HG03139 (cell line): ENCODE data around the gene PDIA5.
A peak's percentile ranks its signal among the peaks of the same experiment; 100 is the strongest.
"Not testable (repeated sequence)": the region's sequence is repeated elsewhere in the genome, so short reads cannot be mapped to it uniquely, and the experiment has no call there.

Source experiments
- ATAC-seq: cut with Tn5 transposase; IDR thresholded peaks from one replicate; pipeline ENCODE4 v1.9.1; 2021; ENCODE audit not compliant: unreplicated experiment

The PDIA5 gene

DNA sequence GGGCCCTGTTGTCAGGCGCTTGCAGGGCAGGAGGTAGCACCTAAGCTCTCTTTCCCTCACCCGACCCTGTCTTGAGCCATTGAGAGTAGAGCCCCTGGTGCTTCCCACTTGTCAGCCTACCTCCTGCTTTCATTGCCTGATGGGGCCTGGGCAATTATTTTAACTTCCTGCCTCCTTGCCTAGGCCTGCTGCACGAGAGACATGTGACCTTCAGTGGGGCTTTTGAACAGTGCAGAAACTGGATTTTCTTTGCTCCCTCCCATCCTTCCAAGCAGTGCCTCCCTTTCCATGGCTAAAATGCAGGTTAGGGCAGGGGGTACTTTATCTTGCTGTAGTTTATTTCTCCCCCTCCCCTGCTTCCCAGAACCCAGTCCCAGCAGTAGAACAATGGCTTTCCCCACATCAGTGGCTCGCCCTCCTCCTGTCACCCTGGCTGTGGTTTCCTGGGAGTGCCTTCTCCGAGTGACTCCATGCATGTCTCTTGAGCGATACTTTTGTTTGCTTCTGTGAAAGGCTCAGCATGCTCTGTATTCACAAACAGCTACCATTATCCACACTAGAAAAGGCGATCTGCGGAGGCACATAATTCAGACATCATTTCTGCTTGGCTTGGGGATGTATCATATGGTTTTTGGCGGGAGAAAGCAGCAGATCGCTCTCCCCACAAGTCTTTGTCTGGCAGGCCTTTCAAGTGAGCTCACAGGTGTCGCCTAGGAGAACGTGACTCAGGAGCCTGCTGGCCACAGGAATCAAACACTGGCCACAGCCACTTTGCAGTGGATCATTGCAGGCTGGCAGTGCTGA lies 24.1 kb downstream of the PDIA5 start:
- ATAC-seq, result no peak

DNA sequence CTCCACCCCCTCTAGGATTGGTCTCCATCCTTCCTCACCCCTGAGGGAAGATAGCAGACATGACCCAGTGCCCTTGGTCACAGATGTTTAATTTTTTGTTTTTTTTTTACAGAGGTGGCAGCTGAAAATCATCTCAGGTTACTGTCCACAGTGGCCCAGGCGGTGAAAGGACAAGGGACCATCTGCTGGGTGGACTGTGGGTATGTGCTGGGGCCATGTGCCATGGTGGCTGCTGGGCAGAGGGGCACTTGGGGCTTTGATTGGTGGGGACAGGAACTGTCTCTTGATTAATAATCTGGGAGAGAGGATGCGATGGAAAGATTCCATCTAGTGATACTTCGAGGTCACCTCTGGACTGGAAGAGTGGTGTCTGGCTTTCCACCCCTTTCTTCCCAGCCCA lies 25.4 kb downstream of the PDIA5 start:
- ATAC-seq, result no peak

DNA sequence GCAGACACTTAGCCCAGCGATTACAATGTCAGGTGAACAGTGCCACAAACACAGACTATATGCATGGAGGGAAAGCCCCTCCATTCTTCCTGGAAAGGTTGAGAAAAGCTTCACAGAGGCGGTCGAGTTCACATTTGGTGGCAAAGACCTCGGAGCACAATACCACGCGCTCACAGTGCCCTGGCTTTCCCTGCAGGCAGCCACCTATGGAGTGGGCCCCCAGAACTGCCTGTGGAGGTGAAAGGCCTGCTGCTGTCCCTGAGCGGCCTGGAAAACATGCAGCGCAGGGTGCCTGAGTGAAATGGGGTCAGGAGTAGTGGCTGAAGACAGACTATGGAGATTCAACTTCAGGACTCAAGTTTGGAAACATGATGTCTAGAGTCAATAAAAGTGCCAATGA lies 26.9 kb downstream of the PDIA5 start:
- ATAC-seq, result no peak

DNA sequence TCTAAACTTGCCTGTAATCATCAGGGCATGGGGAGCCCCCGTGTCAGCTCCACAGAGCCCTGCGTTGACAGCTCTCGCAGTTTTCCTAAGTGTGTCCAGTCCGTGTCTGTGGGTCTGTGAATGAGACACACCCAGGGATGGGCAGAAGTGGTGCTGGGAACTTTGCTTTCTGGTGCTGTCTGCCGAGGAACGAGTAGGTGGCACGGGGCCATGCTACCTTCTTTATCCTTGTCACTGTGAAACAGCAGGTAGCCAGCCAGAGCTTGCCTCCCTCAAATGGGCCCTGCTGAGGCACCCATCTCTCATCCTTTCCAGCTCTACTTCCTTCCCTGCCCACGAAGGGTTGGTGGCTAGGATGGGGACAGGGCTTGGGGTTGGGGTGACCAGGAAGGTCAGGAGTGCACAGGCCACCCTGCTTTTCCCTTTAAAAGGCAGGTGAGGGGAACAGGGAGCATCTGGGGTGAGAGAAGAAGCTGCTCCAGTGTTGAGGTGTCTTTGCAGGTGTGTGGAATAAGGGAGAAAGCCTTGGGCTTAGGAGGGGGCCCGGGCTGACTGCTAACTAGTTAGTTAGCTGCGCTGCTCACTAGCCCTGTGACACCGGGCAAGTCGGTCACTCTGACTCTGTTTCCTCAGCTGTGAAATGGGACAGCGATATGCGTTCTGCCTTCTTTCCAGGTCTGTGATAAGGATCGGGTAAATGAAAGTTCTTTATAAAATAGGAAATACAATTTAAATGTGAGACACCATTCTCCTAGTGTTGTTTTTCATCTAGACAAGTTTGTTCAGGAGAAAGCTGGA lies 27.9 kb downstream of the PDIA5 start:
- no peak for ATAC-seq

DNA sequence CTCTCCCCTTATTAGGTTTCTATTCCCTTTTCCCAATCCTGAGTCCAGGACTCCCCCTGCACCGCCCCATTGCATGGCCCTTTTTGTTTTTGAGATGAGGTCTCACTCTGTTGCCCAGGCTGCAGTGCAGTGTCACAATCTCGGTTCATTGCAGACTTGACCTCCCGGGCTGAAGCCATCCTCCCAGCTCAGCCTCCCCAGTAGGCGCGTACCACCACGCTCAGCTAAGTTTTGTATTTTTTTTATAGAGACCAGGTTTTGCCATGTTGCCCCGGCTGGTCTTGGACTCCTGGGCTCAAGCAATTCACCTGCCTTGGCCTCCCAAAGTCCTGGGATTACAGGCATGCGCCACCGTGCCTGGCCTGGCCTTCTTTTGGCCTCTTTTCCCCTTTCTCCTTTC lies 29.3 kb downstream of the PDIA5 start:
- no peak for ATAC-seq

DNA sequence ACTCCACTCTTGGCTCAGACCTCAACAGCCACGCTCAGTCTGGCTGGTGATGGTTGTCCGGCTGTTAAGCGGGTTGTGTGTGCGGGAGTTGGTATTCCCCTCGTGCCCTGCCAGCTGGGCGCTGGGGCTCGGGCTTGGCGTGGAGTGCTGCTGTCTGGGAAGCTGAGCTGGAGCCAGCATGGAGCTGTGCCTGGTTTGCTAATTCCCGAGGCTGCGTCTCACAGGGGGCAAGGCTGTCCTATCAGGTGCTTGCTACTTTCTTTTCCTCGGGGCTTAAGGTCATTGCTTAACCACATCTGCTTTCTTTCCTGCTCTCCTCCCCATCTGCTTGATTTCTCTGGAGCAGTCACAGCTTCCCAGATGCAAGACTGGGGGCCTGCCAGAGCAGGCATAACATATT lies 29.9 kb downstream of the PDIA5 start:
- no peak for ATAC-seq

DNA sequence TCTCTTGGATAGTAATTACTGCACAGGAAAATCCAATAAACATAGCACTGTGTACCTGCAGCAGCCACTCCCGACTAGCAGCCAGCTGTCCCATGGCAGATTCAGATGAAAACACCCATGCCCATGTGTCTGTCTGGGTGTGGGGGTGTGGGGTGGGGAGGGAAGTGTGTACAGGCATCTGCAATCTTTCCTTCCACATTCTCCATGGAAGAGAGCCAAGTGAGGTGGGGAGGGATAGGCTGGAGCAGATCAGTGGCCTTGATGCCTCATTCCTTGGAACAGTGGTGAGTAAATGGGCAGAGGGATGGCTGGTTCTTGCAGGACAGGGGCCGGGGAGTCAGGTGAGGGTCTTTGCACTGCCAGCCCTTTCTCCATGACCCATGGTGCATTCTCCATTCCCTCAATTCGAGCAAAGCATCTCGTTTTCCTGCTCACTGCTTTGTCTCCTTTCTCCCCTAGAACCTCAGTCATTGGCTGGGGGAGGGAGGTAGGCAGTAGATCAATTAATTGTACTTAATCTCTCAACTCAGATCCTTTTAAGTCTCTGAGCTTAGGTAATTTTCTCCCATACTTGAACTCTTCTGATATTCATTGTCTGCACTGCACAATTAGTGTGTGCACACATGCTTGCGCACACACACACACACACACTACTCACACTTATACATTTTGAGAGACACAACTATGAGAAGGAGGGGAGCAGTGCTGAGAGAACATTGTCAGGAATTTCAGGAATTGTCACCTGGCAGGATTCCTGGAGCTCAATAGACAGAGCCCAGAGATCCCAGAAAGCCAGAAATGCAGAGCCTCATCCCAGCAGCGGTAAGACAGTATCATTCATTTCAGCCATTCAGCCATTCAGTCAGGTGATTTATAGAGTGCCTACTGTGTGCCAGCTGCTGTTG lies 31.9 kb downstream of the PDIA5 start:
- no peak for ATAC-seq

DNA sequence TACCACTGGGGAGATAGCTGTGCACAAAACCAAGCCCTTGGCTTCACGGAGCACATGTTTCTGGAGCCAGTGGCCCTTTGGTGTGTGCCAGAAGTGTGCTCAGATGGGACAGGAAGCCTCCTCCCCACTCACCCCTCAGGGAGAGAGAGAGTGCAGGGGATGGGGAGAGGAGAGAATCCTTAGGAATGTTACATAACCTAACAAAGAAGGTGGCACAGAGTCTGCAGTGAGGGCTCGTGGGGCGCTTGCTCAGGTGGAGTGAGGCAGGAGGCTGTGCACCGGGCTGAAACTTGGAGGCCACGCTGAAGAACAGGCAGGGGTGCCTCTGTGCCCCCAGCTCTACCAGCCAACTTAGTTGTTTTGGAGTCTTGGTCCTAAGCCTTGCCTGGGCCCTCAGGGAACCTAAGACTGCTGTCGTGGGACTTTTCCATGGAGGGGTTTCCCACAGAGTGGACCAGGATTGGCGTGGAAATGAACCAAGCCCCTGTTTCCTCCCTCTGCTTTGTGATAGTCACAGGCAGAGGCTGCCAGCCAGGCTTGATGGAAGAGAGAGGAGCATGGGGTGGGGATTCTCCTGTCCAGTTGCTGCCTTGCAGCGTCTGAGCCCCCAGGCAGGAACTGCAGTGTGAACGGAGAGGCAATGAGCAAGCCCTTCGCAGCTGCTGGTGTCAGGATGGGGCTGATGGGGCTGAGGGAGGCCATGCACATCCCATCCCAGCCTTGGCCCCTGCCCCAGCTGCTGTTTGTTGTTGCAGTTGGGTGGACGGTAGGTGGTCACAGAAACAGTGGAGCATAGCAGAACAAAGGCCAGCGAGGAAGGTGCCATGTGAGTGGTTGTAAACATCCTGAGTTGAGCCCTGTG lies 32.7 kb downstream of the PDIA5 start:
- no peak for ATAC-seq

DNA sequence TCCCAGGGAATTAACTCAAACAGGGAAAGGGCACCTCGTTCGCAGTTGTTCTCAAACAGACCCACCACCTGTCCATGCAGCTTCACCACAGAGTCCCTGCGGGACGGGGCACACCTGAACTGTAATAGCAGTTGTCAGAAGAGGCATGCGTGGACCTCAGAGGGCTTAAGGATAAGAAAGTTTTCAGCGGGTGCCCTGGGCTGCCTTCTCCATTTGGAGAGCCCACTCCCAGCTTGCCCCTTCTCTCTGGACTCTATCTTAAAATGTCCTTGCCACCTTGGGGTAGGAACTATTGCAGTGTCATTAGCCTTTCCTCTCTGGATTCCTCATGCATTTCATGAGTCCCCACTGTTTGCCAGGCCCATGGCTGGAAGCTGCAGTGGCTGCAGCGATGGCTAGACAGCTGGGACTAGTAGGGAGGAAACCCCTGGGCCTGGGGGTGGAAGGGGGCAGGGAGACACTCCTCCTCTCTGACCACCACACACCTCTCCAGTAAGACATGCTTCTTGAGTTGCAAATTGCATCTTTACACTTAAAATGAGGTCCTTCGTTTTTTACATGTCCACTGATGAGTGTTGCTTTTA lies 33.5 kb downstream of the PDIA5 start:
- no peak for ATAC-seq

DNA sequence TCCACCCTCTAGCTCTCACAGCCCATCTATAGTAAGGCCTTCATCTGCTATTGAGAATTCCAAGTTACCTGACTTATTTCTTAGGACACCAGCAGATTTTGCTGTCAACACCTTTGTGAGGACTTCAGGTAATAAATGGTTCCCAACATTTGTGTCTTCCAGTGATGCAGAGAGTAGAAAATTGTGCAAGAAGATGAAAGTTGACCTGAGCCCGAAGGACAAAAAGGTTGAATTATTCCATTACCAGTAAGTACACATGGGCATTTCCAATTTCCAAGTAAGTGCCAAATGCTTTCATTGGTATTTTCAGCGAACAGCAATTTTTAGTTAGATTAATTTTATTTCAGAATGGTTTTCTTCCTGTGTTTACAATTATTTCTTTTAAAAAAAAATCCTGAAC lies 35.4 kb downstream of the PDIA5 start:
- no peak for ATAC-seq

DNA sequence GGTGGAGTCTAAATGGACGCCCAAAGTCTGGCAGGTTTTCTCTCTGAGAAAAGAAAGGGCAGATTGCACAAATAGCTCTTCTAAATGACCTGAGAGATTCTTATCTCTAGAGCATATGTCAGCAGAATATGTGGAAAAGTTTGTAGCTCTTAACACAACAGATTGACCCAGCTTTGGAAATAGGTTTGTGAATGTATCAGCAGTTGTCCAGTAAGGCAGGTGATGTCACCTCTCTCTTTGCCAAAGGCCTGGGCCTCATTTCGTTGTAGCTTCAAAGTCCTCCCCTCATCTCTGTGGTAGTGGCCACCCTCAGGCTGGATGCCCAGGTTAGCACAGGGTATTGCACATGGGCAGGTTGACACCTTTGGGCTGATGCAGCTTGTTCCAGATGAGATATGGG lies 36.0 kb downstream of the PDIA5 start:
- no peak for ATAC-seq

DNA sequence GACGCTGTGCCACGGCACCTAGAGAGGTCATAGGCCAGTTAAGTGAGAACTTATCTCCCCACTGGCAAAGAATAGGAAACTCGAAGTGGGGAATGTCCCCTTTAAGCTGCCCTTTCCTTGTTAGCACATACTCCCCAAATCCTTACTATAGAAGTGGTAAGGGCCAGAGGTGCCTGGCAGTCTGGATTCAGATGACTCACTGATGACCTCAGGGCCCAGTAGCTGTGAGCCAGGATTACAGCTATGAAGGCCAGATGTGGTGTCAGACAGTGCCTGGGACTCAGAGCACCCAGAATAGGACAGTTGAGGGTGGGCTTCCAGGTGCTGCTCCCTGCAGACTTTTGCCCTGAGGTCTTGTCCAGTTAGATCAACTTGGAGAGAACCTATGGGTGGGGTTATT lies 37.7 kb downstream of the PDIA5 start:
- ATAC-seq, result no peak

DNA sequence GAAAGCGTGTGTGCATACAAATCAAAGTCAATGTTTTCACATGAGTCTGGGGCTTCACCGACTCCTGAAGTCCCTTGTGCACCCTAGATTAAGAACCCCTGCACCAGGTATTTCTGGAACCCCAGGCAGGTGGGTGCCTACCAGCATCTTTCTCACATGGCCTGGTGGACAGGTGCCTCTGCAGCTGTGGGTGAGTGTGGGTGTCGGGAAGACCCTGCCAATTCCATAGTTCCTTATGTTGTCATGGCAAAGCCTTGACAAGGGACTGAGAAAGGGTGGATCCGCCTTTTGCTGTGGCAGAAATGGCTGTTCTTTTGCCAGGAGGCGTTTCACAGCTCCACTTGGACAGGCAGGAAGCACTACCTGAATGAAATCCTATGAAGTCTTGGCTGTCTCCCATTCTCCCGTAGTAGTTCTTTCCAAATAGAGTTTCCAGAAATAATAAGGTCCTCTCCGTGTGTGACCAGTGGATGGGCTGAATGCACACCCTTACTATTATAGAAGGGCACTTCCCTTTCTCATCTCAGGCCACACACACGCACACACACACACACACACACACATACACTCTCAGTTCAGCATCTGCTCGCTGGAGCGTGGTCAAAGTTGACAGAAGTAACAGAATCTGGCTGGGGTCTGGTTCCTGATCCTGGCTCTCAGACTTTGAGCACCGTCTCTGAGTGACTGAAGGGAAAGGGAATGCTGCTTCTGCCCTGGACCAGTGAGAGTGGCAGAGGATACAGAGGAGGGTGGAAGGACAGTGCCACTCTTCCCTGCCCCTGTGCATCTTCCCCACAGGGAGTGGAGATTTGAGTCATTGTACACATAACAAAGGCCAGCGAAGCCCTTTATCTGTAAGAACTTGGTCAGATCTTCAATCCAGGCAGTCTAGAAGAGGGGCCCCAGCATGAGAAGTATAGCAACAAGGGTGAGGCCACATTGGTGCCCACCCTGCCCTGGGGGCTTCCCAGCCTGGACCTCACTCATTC lies 38.7 kb downstream of the PDIA5 start:
- peak; percentile 51 for ATAC-seq

DNA sequence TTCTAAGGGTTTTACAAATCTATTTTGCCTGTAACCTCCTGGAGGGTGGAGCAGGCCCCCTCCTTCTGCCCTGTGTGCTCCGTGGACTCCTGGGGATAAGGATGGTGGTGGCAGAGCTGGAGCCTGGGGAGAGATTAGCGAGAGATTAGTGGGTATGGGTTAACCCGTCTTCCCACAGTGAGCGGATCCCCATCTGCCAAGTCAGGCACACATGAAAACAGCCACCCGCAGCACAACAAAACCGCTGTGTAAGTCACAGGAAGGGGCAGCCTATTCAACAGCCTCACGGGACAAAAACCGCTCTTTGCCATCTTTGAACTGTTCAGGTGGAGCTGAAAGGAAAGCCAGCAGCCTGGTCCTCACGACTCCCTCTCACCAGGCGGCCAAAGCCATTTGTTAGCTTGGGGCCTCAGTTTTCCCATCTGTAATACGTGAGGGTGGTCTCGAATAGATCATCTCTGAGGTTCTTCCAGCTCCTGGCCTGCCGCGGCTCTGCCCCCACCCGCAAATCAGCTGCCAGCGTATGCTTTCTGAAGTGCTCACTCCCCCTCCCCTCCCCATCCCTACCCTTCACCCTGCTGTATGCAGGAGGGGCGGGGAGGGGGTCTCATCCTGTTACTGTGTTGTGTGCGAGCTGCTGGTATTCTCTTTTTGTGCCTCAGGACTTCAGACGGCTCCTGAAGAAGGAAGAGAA lies 43.6 kb downstream of the PDIA5 start:
- no peak for ATAC-seq

DNA sequence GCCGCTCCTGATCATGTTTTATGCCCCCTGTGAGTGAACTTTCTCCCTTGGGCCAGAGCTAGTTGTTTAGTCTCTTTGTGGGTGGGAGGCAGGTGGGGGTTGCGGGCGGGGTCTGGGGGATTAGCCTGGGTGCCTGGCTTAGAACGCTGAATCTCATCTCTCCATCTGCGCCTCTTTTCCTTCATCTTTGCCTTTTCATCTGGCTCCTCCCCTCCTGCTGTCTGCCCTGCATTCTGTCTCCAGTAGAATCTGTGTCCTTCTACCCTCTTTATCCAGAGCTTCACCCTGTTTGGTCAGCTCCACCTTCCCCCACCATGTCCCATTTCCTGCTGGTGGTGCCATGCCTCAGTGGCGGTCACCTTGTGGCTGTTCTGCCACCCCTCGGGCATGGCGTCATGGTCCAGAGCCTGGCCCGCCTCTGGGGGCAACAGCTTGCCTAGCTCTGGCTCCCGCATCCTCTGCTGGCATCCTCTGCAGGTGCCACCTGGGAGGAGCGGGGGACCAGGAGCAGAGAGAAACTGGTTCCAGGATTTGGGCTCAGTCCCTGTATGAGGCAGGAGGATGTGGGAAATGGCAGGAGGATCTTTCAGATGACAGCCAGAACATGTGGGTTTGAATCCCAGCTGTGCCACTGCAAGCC lies 44.3 kb downstream of the PDIA5 start:
- ATAC-seq, result no peak

DNA sequence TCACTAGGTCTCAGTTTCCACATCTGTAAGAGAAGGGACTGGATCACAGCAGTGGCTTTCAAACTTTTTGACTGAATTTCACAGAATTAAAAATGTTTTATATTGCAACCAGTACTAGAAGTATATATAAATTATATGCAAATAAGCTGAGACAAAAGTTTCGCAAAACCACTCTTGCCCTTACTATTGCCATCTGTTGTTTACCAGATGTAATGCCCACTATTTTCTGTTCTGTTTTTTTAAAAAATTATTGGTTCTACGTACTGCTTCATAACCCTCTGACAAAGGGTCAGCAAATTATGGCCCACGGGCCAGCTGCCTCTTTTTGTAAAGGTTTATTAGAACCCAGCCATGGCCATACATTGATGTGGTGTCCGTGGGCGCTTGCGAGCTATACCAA lies 44.8 kb downstream of the PDIA5 start:
- no peak for ATAC-seq

DNA sequence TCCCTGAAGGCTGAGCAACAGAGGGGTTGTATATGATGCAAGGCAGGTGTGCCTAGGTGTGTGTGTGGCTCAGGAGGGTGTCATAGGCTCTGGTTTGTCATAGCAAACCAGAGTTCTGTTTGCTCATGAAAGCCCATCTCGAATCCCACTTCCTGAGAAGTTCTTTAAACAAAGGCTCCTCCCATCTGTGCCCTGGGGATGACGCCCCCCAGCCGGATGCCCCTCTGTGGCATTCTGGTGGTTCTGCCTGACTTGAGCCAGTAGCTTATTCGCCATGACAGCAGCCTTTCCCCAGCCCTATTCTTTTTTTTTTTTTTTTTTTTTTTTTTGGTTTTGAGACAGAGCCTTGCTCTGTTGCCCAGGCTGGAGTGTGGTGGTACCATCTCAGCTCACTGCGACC lies 45.4 kb downstream of the PDIA5 start:
- no peak for ATAC-seq

DNA sequence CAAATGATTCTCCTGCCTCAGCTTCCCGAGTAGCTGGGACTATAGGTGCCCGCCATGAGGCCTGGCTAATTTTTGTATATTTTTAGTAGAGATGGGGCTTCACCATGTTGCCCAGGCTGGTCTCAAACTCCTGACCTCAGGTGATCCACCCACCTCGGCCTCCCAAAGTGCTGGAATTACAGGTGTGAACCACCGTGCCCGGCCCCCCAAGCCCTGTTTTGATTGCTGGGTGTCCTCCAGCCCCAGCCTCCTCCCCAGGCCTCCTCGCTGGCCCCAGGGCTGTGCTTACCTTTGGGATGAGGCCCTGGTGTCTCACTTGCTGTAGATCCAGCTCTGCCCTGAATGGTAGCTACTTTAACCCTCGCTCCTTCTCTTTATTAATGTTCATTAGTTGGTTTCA lies 45.8 kb downstream of the PDIA5 start:
- ATAC-seq, result not testable (repeated sequence)
